LNCaP clone FGC (cell line): ENCODE results near the gene OR10T2.
"Not testable (repeated sequence)": the region's sequence is repeated elsewhere in the genome, so short reads cannot be mapped to it uniquely, and the experiment has no call there.

Experiments used
- DNase-seq: peaks from one replicate; pipeline ENCODE4 v3.0.0-alpha.2; 2011; ENCODE audit warnings: low read depth
- H3K4me3 ChIP-seq: 2 replicates; pipeline ENCODE4 v1.5.1; 2011; ENCODE audit warnings: mild to moderate bottlenecking, low read depth, low read length, control low read depth
- TF ChIP-seq, protein P1 (sequence below): IDR thresholded peaks from 2 replicates; pipeline ENCODE4 v1.5.1; 2012; ENCODE audit warnings: mild to moderate bottlenecking; ENCODE audit not compliant: control insufficient read depth, insufficient read depth; ENCODE audit errors: extremely low read depth

Gene OR10T2, protein sequence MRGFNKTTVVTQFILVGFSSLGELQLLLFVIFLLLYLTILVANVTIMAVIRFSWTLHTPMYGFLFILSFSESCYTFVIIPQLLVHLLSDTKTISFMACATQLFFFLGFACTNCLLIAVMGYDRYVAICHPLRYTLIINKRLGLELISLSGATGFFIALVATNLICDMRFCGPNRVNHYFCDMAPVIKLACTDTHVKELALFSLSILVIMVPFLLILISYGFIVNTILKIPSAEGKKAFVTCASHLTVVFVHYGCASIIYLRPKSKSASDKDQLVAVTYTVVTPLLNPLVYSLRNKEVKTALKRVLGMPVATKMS

DNA sequence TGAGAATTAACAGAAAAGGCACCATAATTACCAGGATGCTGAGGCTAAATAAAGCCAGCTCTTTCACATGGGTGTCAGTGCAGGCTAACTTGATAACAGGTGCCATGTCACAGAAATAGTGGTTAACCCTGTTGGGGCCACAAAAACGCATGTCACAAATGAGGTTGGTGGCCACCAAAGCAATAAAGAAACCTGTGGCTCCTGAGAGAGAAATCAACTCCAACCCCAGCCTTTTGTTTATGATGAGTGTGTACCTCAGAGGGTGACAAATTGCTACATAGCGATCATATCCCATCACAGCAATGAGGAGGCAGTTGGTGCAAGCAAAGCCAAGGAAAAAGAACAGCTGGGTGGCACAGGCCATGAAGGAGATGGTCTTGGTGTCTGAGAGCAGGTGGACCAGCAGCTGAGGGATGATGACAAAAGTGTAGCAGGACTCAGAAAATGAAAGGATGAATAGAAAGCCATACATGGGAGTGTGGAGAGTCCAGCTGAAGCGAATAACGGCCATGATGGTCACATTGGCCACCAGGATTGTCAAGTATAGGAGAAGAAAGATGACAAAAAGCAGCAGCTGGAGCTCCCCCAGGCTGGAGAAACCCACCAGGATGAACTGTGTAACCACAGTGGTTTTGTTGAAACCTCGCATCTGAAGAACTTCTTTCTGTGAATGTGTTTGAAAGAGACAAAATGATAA lies at the start of gene OR10T2:
OR10T2 (minus strand) TSS at position 649 of the 697 bp plus-strand sequence; CDS start at position 649, 0 bp downstream.
- TF ChIP-seq, protein P1, sequence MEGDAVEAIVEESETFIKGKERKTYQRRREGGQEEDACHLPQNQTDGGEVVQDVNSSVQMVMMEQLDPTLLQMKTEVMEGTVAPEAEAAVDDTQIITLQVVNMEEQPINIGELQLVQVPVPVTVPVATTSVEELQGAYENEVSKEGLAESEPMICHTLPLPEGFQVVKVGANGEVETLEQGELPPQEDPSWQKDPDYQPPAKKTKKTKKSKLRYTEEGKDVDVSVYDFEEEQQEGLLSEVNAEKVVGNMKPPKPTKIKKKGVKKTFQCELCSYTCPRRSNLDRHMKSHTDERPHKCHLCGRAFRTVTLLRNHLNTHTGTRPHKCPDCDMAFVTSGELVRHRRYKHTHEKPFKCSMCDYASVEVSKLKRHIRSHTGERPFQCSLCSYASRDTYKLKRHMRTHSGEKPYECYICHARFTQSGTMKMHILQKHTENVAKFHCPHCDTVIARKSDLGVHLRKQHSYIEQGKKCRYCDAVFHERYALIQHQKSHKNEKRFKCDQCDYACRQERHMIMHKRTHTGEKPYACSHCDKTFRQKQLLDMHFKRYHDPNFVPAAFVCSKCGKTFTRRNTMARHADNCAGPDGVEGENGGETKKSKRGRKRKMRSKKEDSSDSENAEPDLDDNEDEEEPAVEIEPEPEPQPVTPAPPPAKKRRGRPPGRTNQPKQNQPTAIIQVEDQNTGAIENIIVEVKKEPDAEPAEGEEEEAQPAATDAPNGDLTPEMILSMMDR, result no peak
- no peak within 1 kb of the TSS for H3K4me3 ChIP-seq
- DNase-seq, result no peak

DNA sequence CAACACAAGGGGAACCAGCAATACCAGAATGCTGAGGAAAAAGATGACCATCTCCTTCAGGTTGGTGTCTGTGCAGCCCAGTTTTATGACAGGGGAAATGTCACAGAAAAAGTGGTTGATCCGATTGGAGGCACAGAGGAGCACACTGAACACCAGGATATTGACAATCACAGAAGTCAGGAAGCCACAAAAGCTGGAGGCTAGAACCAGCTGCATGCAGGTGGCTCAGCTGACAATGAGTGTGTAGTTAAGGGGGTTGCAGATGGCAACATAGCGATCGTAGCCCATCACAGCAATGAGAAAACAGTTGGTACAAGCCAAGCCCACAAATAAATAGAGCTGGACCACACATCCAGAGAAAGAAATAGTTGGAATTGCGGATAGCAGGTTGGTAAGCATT lies 46.1 kb upstream of the OR10T2 start:
- DNase-seq, result no peak
- TF ChIP-seq, protein P1, result no peak
- no peak overlapping the region for H3K4me3 ChIP-seq

DNA sequence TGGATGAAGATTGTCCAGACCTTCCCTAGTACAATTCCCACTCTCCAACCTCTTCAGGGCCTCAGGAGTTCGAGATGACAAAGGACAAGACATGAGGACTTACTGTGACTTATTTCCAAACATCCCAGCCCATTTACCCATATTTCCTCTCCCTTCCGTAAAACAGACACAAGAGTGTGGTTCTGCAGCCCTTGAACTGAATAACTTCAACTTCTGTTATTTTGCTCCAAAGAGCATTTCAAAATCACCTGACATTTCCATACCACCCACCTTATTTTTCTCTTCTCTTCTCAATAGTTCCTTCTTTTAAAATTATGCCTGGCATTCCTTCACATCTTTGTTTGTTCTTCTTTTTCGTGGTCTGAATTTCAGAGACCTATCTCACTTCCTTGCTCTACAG lies 35.5 kb upstream of the OR10T2 start:
- TF ChIP-seq, protein P1, result no peak
- H3K4me3 ChIP-seq, result no peak overlapping the region
- DNase-seq, result no peak

DNA sequence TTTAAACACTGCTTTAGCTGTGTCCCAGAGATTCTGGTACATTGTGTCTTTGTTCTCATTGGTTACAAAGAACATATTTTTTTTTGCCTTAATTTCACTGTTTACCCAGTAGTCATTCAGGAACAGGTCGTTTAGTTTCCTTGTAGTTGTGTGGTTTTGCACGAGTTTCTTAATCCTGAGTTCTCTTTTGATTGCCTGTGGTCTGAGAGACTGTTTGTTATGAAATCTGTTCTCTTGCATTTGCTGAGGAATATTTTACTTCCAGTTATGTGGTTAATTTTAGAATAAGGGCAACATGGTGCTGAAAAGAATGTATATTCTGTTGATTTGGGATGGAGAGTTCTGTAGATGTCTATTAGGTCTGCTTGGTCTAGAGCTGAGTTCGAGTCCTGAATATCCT lies 30.9 kb upstream of the OR10T2 start:
- H3K4me3 ChIP-seq, DNase-seq: not testable (repeated sequence)

DNA sequence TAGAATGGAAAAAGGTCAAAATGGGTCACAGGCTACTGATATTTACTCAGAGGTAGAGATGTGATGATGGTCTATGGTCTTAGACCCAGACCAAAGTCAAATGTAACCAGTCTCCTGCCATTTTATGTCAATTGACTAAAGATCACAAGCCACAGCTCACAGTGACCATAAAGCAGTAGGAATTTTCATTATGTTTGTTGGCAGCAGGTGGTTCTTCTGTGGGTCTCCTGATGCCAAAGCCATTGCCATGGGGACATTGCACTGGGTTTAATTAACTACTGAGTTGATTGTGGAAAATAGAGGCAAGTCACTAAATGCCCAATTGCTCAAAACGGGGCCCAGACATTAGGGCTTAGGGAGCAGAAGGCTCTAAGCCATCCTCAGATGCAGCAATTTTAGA lies 26.9 kb upstream of the OR10T2 start, which contains the start of gene OR10K2:
OR10K2 (minus strand) TSS at position 101 of the 400 bp plus-strand sequence. CDS start 5,371 bp downstream, outside the sequence.
- no peak for DNase-seq
- no peak within 1 kb of the TSS for H3K4me3 ChIP-seq
- TF ChIP-seq, protein P1, result no peak

DNA sequence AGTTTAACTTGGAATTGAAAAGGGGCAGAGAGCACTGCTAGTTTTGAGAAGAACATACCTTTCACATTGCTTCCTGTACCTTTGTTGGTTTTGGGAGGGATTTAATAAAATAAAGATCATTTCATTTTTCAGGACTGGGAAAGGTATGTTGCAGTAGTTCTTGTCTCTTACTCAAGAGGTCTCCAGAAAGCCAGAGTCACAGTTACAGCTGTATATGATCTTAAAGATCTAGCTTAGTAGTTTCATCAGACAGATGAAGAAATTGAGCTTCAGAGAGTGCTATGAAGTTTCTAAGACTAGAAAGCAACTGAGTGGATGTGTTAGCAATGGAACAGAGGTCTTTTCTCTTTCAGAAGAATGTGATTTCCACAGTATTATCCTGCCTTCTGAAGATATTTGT lies 25.8 kb upstream of the OR10T2 start:
- H3K4me3 ChIP-seq, result no peak overlapping the region
- TF ChIP-seq, protein P1, result no peak
- no peak for DNase-seq

DNA sequence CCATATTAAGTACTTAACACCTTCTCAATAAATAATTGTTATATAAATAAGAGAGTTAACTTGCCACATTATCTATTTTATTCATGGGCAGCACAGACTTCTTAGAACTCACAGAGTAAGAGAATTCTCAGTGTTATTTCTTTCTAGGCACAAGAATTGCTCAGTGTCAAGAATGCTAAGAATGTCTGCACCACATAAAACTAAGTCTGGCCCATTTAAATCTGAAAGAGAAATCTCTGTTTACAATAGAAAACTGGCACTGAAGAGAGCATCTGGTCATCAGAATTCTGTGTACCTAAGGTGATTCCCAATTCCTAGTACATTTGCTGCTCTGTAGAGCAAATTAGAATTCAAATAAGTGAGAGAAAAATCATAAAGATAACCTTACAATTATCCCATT lies 22.9 kb upstream of the OR10T2 start:
- H3K4me3 ChIP-seq, result no peak overlapping the region
- DNase-seq, result no peak
- TF ChIP-seq, protein P1, result no peak
